HG03196 (cell line): ENCODE measurements around the gene STIM2.

Experiments
- ATAC-seq: cut with Tn5 transposase; IDR thresholded peaks from one replicate; pipeline ENCODE4 v1.9.1; 2021; ENCODE audit not compliant: unreplicated experiment

The STIM2 gene

DNA sequence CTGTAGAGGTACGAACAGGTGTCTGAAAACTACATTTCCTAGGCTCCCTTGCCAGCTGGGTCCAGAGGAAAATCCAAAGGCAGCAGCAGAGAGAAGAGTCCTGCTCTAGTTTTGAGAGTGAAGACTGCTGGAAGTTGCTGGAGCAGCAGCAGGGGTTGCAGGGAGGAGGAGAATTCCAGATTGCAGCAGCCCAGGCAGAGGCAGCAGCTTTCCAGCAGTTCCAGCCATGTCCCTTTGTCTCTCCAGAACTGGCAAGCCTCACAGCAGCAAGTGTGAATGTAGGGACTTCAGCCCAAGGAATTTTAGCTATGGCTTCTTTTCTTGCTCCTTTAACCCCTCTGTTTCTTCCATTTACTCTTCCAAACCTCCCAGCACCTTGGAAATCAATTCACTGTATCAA, 24.1 kb upstream of the STIM2 start:
- ATAC-seq, result no peak

GRCh38 chr4:26837993-26838842, 22.4 kb upstream of the STIM2 start:
- ATAC-seq, result no peak

- ATAC-seq, result no peak
Measured at GRCh38 chr4:26839016-26839415, 21.6 kb upstream of the STIM2 start.

DNA sequence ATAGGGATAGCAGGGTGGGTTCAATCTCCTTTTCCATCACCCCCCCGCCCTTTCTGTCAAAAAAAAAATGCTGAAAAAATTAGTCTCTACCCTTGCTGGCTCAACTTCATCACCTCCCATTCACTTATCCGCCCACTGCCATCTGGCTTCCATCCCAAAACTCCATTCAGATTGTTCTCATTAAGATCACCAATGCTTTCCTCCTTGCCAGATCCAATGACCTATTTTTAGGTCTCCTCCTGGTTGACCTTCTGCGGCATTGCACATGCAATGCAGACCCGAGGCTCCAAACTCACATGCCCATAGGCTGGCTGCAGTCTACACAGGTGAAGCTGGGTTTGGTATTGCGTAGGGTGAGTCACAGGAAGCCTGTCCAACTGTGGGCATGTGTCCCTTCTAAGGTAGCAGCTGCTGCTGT, 21.1 kb upstream of the STIM2 start:
- no peak for ATAC-seq

- no peak for ATAC-seq
Measured at GRCh38 chr4:26840786-26841185, 19.9 kb upstream of the STIM2 start.

DNA sequence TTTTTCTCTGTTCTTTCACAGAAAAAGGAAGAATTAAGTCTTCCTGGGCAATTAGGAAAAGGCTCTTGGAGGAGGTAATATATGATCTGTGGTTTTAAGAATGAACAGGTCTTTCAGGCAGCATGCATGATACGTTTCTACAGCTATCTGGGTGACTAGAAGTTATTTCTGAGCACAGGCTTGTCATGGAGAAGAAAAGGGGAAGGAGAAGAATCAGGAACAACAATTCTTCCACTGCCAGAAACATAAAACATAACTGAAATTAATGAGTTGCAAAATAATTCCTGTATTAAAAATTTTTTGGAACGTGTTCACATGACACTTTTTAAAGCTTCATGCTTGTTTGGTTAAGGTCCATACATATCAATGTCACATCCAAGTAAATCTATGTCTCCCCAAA, 17.7 kb upstream of the STIM2 start:
- ATAC-seq, result no peak

DNA sequence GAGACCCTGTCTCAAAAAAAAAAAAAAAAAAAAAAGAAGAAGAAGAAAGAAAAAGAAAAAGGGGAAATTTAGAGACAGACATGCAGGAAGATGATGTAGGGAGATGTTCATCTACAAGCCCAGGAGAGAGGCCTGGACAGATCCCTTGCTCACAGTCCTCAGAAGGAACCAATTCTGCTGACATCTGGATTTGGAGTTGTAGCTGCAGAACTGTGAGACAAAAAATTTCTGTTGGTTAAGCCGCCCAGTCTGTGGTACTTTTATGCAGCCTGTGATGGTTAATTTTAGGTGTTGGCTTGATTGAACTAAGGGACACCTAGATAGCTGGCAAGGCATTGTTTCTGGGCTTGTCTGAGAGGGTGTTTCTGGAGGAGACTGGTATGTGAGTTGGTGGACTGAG, 10.1 kb upstream of the STIM2 start:
- ATAC-seq, result no peak

- ATAC-seq, result no peak
Measured at GRCh38 chr4:26851129-26851528, 9.5 kb upstream of the STIM2 start.

DNA sequence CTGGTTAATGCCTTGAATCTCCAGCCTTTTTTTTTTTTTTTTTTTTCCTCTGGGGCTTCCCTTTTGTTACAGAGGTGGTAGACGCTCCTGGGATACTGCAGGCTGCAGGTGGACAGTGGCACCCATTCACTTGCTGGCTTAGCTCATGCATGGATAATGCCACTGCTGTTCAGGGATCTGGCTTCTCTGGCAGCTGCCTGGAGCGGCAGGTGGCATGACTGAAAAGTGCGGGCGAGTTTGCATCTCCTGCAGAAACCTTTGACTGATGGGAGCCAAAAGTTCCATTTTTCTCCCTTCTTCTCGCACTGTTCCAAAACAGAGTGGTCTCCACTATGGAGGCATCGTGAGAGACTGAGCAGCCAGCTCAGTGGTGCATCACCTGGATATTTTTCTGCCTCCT, 5.9 kb upstream of the STIM2 start:
- ATAC-seq, result no peak

DNA sequence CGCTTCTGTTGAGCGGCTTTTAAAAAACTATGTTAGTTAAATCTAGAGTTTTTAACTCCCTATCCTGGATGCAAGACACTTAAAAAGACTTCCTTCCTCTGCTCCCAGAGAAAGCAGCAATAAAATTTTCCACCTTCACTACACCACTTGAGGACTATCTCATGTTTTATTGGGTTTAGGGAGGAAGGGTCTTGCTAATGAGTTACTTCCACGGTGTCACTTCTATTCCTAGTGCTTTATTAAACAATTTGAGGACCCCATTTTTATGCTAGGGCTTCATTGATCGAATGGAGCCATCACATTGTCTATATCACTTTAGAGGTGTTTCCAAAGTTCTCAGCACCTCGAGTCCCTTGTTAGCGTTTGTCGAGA, 3.7 kb upstream of the STIM2 start:
- no peak for ATAC-seq

DNA sequence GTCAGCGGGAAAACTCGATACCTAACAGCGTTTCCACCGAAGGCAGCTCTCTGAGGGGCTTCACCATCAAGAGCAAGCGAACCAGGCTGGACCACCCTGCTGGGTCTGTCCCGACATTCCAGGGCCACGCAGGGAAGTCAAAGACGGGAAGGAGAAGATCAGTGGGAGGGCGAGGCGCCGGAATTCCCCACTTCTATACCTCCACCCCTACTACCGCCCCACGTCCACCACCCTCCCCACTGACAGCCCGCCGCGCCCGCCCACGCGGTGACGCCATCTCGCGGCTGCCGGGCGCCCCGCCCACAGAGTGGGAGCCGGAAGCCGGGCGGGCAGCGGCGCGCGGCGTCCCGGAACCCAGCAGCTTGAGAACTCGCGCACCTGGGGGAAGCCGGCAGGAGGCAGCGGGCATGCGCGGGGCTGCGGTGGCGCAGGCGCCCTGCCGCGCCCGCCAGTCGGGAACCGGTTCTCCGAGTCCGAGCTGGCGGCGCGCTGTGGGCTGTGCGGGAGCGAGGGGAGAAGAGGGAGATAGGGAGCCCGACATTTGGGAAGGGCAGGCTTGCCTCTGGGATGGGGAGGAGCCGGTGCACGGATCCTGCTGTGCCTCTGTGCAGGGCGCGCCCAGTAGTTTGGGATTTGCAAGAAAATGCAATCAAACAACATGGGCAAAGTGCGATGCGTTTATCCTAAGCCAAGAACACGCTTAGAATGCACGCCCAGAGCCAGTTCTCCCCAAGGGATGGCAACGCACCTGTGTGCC, 3.2 kb upstream of the STIM2 start:
- ATAC-seq, result peak; percentile 52

GRCh38 chr4:26858035-26858918, 2.4 kb upstream of the STIM2 start:
- no peak for ATAC-seq

GRCh38 chr4:26858947-26859401, 1.7 kb upstream of the STIM2 start:
- no peak for ATAC-seq

GRCh38 chr4:26859762-26860156, 882 bp upstream of the STIM2 start:
- ATAC-seq, result no peak

DNA sequence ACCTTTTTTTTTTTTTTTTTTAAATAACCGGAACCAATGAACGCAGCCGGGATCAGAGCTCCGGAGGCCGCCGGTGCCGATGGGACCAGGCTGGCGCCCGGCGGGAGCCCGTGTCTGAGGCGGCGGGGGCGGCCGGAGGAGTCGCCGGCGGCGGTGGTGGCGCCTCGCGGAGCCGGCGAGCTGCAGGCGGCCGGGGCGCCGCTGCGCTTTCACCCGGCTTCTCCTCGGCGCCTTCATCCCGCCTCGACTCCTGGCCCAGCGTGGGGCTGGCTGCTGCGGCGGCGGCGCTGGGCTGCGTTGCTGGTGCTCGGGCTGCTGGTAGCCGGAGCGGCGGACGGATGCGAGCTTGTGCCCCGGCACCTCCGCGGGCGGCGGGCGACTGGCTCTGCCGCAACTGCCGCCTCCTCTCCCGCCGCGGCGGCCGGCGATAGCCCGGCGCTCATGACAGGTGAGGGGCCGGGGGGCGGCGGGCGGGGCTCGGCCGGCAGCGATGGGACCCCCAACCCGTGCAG, 337 bp downstream of the STIM2 start:
- peak; percentile 17 for ATAC-seq

GRCh38 chr4:26861434-26862186, 969 bp downstream of the STIM2 start:
- peak; percentile 37 for ATAC-seq

DNA sequence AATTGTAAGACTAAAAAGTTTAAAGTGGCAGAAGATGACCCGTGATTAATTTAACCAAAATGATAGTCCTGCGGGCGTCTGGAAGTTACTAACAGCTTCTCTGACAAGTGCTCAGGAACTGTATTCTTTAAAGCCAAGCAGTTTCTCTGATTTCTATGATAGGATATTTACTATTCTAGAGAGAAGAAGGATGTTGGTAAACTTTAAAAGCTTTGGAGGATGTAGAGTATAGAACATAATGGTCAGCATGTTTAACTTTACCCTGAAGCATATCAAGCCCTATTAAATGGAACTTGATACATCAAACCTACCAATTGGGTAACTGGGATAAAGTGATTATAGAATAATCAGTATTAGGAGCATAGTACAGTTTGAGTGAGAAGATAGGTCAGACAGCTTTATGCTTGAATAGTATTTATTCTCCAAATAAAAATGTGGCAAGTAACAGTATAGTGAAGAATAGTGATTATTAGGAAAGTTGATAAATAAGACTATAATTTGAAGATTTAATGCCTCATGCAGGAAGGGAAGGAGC, 1.8 kb downstream of the STIM2 start:
- no peak for ATAC-seq

- no peak for ATAC-seq
Measured at GRCh38 chr4:26863512-26863911, 2.9 kb downstream of the STIM2 start.

DNA sequence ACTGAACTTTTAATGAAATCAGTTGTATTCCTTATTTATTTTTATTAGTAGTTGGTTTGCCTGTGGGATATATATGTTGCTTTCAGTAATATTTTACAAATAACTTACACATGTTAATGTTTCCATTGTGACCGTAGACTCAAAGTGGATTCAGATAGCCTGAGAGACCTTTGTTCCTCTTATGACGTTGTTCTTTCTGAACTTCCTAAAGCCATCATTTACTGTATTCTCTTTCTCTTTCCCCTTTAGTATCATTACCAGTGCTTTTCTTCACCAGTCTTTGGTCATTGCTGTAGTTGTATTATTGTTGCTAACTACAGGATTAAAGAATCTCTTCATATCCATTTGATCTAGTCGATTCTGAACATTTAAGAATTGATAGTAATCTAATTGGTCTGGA, 4.3 kb downstream of the STIM2 start:
- no peak for ATAC-seq

DNA sequence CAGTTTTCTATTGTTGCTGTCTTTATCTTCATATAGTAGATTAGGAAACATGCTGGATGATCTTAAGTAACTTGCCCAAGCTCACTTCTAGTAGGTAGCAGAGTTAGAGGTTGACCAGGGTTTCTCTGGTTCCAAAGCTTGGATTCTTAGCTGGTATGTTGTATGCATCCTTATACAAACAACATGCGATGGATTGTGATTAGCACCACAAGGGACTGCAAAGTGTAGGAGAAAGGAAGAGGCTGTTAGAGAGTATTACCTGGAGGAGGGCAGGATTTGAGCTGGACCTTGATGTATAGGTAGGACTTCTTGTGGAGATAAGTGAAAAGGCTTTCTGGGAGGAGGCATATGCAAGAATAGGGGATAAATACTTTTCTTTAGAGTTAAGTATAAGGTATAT, 5.6 kb downstream of the STIM2 start:
- ATAC-seq, result no peak
